K562 (cell line): ENCODE measurements around the gene EOMES. TPM values are rescaled to one million over a fixed set of nuclear protein-coding genes. Genes with fewer than 3 reads are reported as not detected.

Experiments used
- ATAC-seq: fragments of 200-7000 bp; cut with Tn5 transposase; 3 replicates; pipeline ENCODE4 v1.9.1; 2020; ENCODE audit warnings: moderate library complexity
- BruUV-seq: library from RNA; stranded (reverse); fragments of 400-500 nt; replicated peaks from 2 replicates; lab custom pipeline; 2021; lab: Mats Ljungman, UMichigan
- CTCF ChIA-PET: fragments of 300-600 bp; formaldehyde crosslinking; extraction: SDS; loops from one replicate; lab custom pipeline; 2021; ENCODE audit warnings: low intra/inter-chr PET ratio; lab: Yijun Ruan, JAX
- POLR2A ChIA-PET: fragments of 300-600, 350-650 bp; sonication (Branson Sonifier 250); formaldehyde crosslinking; extraction: SDS; loops from one replicate; lab custom pipeline; 2021; ENCODE audit warnings: antibody characterized with exemption, inconsistent platforms; lab: Yijun Ruan, JAX
- DNase-seq, 4 experiments: peaks; one replicate each; pipeline versions ENCODE4 v3.0.0 to v3.0.0-alpha.2; 2011 to 2018; ENCODE audit warnings: low spot score in 3 of 4, mixed read lengths in 3 of 4; ENCODE audit errors: extremely low read depth in 1 of 4
- FAIRE-seq: peaks from 2 replicates; lab custom pipeline; 2011; peaks lifted over from hg19 to GRCh38; lab: Jason Lieb, UNC
- H2AFZ ChIP-seq: 2 replicates; pipeline ENCODE4 v1.6.0; 2011; ENCODE audit warnings: low read depth, low read length, control low read depth, inconsistent platforms
- H3K27ac ChIP-seq: fragments of 200-600 bp; 3 replicates; pipeline ENCODE4 v1.8.0; 2011; ENCODE audit warnings: low read depth, mild to moderate bottlenecking, control low read depth, inconsistent platforms, low read length, moderate library complexity, mixed read lengths; ENCODE audit errors: extremely low read depth
- H3K27me3 ChIP-seq, 2 experiments: fragments of 300-600 bp in 1 of 2; 2 replicates in 1 of 2; 3 replicates in 1 of 2; pipeline versions ENCODE4 v1.6.0 to v1.8.0; 2011; ENCODE audit warnings: inconsistent platforms in 2 of 2, low read length in 2 of 2, mild to moderate bottlenecking in 1 of 2, mixed read lengths in 1 of 2, moderate library complexity in 1 of 2; ENCODE audit not compliant: control insufficient read depth in 2 of 2, insufficient read depth in 2 of 2
- H3K36me3 ChIP-seq: fragments of 300-600 bp; 3 replicates; pipeline ENCODE4 v1.8.0; 2011; ENCODE audit warnings: mild to moderate bottlenecking, low read length, inconsistent platforms; ENCODE audit not compliant: control insufficient read depth, insufficient read depth
- H3K4me1 ChIP-seq, 2 experiments: fragments of 200-600 bp in 1 of 2; replicated peaks in 1 of 2; 2 replicates in 1 of 2; 3 replicates in 1 of 2; pipeline versions ENCODE4 v1.5.1 to v1.8.0; 2011; ENCODE audit warnings: inconsistent platforms in 2 of 2, low read length in 2 of 2, mild to moderate bottlenecking in 1 of 2, mixed read lengths in 1 of 2, moderate library complexity in 1 of 2; ENCODE audit not compliant: control insufficient read depth in 2 of 2, insufficient read depth in 2 of 2
- H3K4me2 ChIP-seq: 2 replicates; pipeline ENCODE4 v1.6.1; 2011; ENCODE audit warnings: low read length, control low read depth, inconsistent platforms, mixed read lengths; ENCODE audit not compliant: insufficient read depth
- H3K4me3 ChIP-seq: fragments of 200-600 bp; sonication (generic), shearing (Covaris generic); 2 replicates; pipeline ENCODE4 v1.5.1; 2016; ENCODE audit warnings: control low read depth, inconsistent platforms
- H3K79me2 ChIP-seq: fragments of 200-600 bp; 3 replicates; pipeline ENCODE4 v1.8.0; 2011; ENCODE audit warnings: low read length, inconsistent platforms; ENCODE audit not compliant: control insufficient read depth, insufficient read depth
- H3K9ac ChIP-seq, 2 experiments: 2 replicates each; pipeline versions ENCODE4 v1.6.0 to v1.6.1; 2011; ENCODE audit warnings: low read depth in 2 of 2, low read length in 2 of 2, control low read depth in 1 of 2, inconsistent platforms in 1 of 2, mild to moderate bottlenecking in 1 of 2, mixed read lengths in 1 of 2; ENCODE audit not compliant: insufficient read depth in 1 of 2
- H3K9me1 ChIP-seq: one replicate; pipeline ENCODE4 v1.6.0; 2011; ENCODE audit warnings: inconsistent platforms, mild to moderate bottlenecking, low read length, moderate library complexity; ENCODE audit not compliant: control insufficient read depth, insufficient read depth
- H3K9me3 ChIP-seq: replicated peaks from 2 replicates; pipeline ENCODE4 v1.5.1; 2011; ENCODE audit warnings: low read depth, low read length, inconsistent platforms; ENCODE audit not compliant: control insufficient read depth, insufficient read depth
- H4K20me1 ChIP-seq: replicated peaks from 2 replicates; pipeline ENCODE4 v1.6.1; 2011; ENCODE audit warnings: low read length, inconsistent platforms, mixed read lengths; ENCODE audit not compliant: control insufficient read depth, insufficient read depth
- CEBPB ChIP-seq: fragments of 450-650 bp; IDR thresholded peaks from 2 replicates; pipeline ENCODE4 v1.6.1; 2016; ENCODE audit warnings: missing genetic modification characterization, missing compliant biosample characterization
- CHD1 ChIP-seq: fragments of 200-600 bp; sonication (generic); IDR thresholded peaks from one replicate; pipeline ENCODE4 v1.6.1; 2012; ENCODE audit warnings: mild to moderate bottlenecking, moderate library complexity, low read length, inconsistent platforms
- DPF2 ChIP-seq: fragments of 450-650 bp; IDR thresholded peaks from 2 replicates; pipeline ENCODE4 v1.6.1; 2016
- GMEB1 ChIP-seq: fragments of 250-450 bp; sonication (Bioruptor Pico); IDR thresholded peaks from 2 replicates; pipeline ENCODE4 v1.4.0; 2020; ENCODE audit warnings: mild to moderate bottlenecking
- REST ChIP-seq, 2 experiments: fragments of 450-650 bp; formaldehyde crosslinking in 1 of 2; IDR thresholded peaks; 2 replicates each; pipeline versions ENCODE4 v1.4.0 to v1.6.1; 2014 to 2020; ENCODE audit warnings: mild to moderate bottlenecking in 2 of 2, borderline replicate concordance in 1 of 2, low read depth in 1 of 2
- SOX6 ChIP-seq: fragments of 450-650 bp; IDR thresholded peaks from 2 replicates; pipeline ENCODE4 v1.6.1; 2014; ENCODE audit warnings: mild to moderate bottlenecking
- SREBF1 ChIP-seq: fragments of 150-350 bp; IDR thresholded peaks from 2 replicates; pipeline ENCODE4 v1.6.1; 2014; ENCODE audit warnings: antibody characterized with exemption, low read depth, low read length, borderline replicate concordance
- USF2 ChIP-seq: sonication (generic); formaldehyde crosslinking; IDR thresholded peaks from 2 replicates; pipeline ENCODE4 v1.5.0; 2020; ENCODE audit warnings: missing genetic modification reagents
- VEZF1 ChIP-seq: fragments of 200-800 bp; sonication (Bioruptor generic); IDR thresholded peaks from 2 replicates; pipeline ENCODE4 v1.6.1; 2017; ENCODE audit warnings: missing genetic modification characterization, missing compliant biosample characterization
- ZNF274 ChIP-seq: IDR thresholded peaks from 2 replicates; pipeline ENCODE4 v1.6.1; 2011; ENCODE audit warnings: low read depth, mild to moderate bottlenecking, low read length, moderate library complexity, borderline replicate concordance
- WGBS: fragments of 100-300 bp; shearing (Covaris generic); methylation state at CpG from one replicate; pipeline ENCODE4 v1.1.6; 2016; ENCODE audit warnings: low coverage, mixed read lengths; ENCODE audit not compliant: insufficient coverage; ENCODE audit errors: missing lambda C conversion rate; 5-methylcytosine and 5-hydroxymethylcytosine counted together
- in situ Hi-C: fragments of 300-500 bp; cut with MboI; formaldehyde crosslinking; loops from 4 replicates; pipeline ENCODE4 v1.15.0; 2018; ENCODE audit warnings: inconsistent platforms, mixed read lengths
- intact Hi-C: fragments of 100-400 bp; cut with micrococcal nuclease; formaldehyde crosslinking; loops from 2 replicates; pipeline ENCODE4 v1.14.2; 2022
- polyA plus RNA-seq, 8 experiments: library from polyadenylated mRNA; depleted of rRNA in 4 of 8; stranded (reverse) in 5 of 8; unstranded in 3 of 8; fragments of >200 nt; fragmentation: Nextera tagmentation in 2 of 8; fragmentation: Illumina TruSeq in 1 of 8; extraction: Ambion mirVana in 2 of 8; extraction: Trizol in 1 of 8; gene quantifications; 2 replicates each; pipeline versions ENCODE4 v1.2.1 to v1.2.3, GENCODE V29; 2011 to 2014; ENCODE audit warnings: inconsistent platforms in 1 of 8, missing spikeins in 1 of 8
- total RNA-seq, 7 experiments: library from RNA; depleted of rRNA in 6 of 7; stranded (reverse); fragments of >200 nt in 6 of 7; fragmentation: Illumina TruSeq in 2 of 7; extraction: Trizol in 2 of 7; gene quantifications; 2 replicates each; pipeline versions ENCODE4 v1.2.1 to v1.2.3, GENCODE V29; 2011 to 2021; ENCODE audit warnings: low replicate concordance in 1 of 7

Gene EOMES
- total and polyA plus RNA-seq, 9 of the 15 experiments (the other 6 are each of a cell fraction or from before 2014, with no cell fraction given): 0.07 TPM; not detected in 8

- no peak overlapping the region for H3K4me2 ChIP-seq
- no peak overlapping the region for H3K4me3 ChIP-seq
- ChIA-PET POLR2A (no interaction called here), CTCF (interaction anchor here (0.7 kb wide), 1 partner anchor 370 kb away, joined by 6 read pairs; no protein-coding TSS in a partner anchor)
- H3K27me3 ChIP-seq: no peaks in the 10 kb centered on the region
- no TSS peak for BruUV-seq
- no peaks in the 10 kb centered on the region for H3K9me3 ChIP-seq
- H4K20me1 ChIP-seq: no peaks in the 10 kb centered on the region
- H3K9me1 ChIP-seq: no peaks in the 10 kb centered on the region
- ATAC-seq (peak; percentile 75), DNase-seq (peak; percentile 28 to 51 (median 32)), FAIRE-seq (no peak)
- in situ Hi-C loops: no loop called here
- no peak overlapping the region for H3K9ac ChIP-seq
- H3K36me3 ChIP-seq: no peaks in the 10 kb centered on the region
- peak overlapping the region; percentile 33; the same call in 1 of the 2 replicates for H2AFZ ChIP-seq
- WGBS: 4% methylated on average over 6 of the region's 6 CpGs
- H3K27ac ChIP-seq: no peak overlapping the region
- intact Hi-C loops: loop anchor here (2.0 kb wide), 1 partner anchor 546 kb away; no protein-coding TSS in a partner anchor
- no peaks in the 10 kb centered on the region for H3K4me1 ChIP-seq
- H3K79me2 ChIP-seq: no peaks in the 10 kb centered on the region
- TF ChIP-seq DPF2 (no peak), USF2 (peak; percentile 56), ZNF274 (no peak), GMEB1 (CRISPR knock-in tag) (no peak), SOX6 (no peak), VEZF1 (CRISPR knock-in tag) (no peak), SREBF1 (no peak), CEBPB (tag) (peak; percentile 75), REST (IDR thresholded peaks at IDR 0.05; ENCODE audit: borderline replicate concordance) (peak; percentile 34; the same call in 1 of the 2 replicates), REST (CRISPR knock-in tag; IDR thresholded peaks at IDR 0.05; ENCODE audit: low read depth) (no peak), CHD1 (no peak)
These were observed 40.8 kb downstream of the EOMES start for GRCh38 chr3:27681249-27681748.
